22Rv1 (cell line): ENCODE measurements around the gene ZNF652.

ENCODE experiments used
- CTCF ChIP-seq: fragments of 450-650 bp; IDR thresholded peaks from 2 replicates; pipeline ENCODE4 v1.5.1; 2017; ENCODE audit warnings: mild to moderate bottlenecking
- ZFX ChIP-seq: fragments of 450-650 bp; IDR thresholded peaks from 2 replicates; pipeline ENCODE4 v1.6.1; 2017; ENCODE audit warnings: antibody characterized with exemption, borderline replicate concordance

- TF ChIP-seq CTCF = no peak
- no peak for TF ChIP-seq ZFX
Observed at GRCh38 chr17:49358641-49359247, 3.3 kb downstream of the ZNF652 start.
